NCI-H526 (cell line): ENCODE measurements around the gene ATP10A.

Experiments used
- DNase-seq, 2 experiments: peaks; one replicate each; lab custom pipeline; 2025; lab: John Stamatoyannopoulos, UW

The ATP10A gene

GRCh38 chr15:25679492-25679891 lies 183.6 kb downstream of the ATP10A start:
- DNase-seq = no peak

GRCh38 chr15:25678500-25678855 lies 184.6 kb downstream of the ATP10A start:
- DNase-seq = no peak

- no peak for DNase-seq
Measured at GRCh38 chr15:25677719-25678499, 185.2 kb downstream of the ATP10A start.

- no peak for DNase-seq
Measured at GRCh38 chr15:25676070-25676469, 187.1 kb downstream of the ATP10A start.

GRCh38 chr15:25675396-25675795 lies 187.7 kb downstream of the ATP10A start:
- no peak for DNase-seq

- no peak for DNase-seq
Measured at GRCh38 chr15:25674913-25675312, 188.2 kb downstream of the ATP10A start.

GRCh38 chr15:25673972-25674371 lies 189.2 kb downstream of the ATP10A start:
- no peak for DNase-seq

GRCh38 chr15:25673351-25673750 lies 189.8 kb downstream of the ATP10A start:
- DNase-seq = no peak

- DNase-seq = peak in 1 of 2 experiments; percentile 17
Measured at GRCh38 chr15:25671132-25671531, 192.0 kb downstream of the ATP10A start.

GRCh38 chr15:25670621-25671020 lies 192.5 kb downstream of the ATP10A start:
- no peak for DNase-seq

- DNase-seq = peak in 1 of 2 experiments; percentile 43
Measured at GRCh38 chr15:25670025-25670554, 193.0 kb downstream of the ATP10A start.

GRCh38 chr15:25668901-25669300 lies 194.2 kb downstream of the ATP10A start:
- DNase-seq = no peak

GRCh38 chr15:25668236-25668795 lies 194.8 kb downstream of the ATP10A start:
- no peak for DNase-seq

- no peak for DNase-seq
Measured at GRCh38 chr15:25667829-25668228, 195.3 kb downstream of the ATP10A start.

- DNase-seq = no peak
Measured at GRCh38 chr15:25665913-25666312, 197.2 kb downstream of the ATP10A start.

GRCh38 chr15:25664761-25665160 lies 198.4 kb downstream of the ATP10A start:
- no peak for DNase-seq

GRCh38 chr15:25663515-25663914 lies 199.6 kb downstream of the ATP10A start:
- DNase-seq = no peak

- no peak for DNase-seq
Measured at GRCh38 chr15:25661898-25662297, 201.2 kb downstream of the ATP10A start.

- DNase-seq = no peak
Measured at GRCh38 chr15:25659251-25659650, 203.9 kb downstream of the ATP10A start.

- DNase-seq = no peak
Measured at GRCh38 chr15:25658560-25658959, 204.6 kb downstream of the ATP10A start.

GRCh38 chr15:25655207-25655948 lies 207.7 kb downstream of the ATP10A start:
- DNase-seq = peak; percentile 11 to 62

- DNase-seq = no peak
Measured at GRCh38 chr15:25653371-25653770, 209.8 kb downstream of the ATP10A start.

- DNase-seq = no peak
Measured at GRCh38 chr15:25652704-25653103, 210.4 kb downstream of the ATP10A start.
